ENCODE data around the gene PMIS2. TPM values are rescaled to one million over a fixed set of nuclear protein-coding genes. Genes with fewer than 3 reads are reported as not detected.

The PMIS2 gene
- total RNA-seq, 4 donors from 2014 or later: not detected

DNA sequence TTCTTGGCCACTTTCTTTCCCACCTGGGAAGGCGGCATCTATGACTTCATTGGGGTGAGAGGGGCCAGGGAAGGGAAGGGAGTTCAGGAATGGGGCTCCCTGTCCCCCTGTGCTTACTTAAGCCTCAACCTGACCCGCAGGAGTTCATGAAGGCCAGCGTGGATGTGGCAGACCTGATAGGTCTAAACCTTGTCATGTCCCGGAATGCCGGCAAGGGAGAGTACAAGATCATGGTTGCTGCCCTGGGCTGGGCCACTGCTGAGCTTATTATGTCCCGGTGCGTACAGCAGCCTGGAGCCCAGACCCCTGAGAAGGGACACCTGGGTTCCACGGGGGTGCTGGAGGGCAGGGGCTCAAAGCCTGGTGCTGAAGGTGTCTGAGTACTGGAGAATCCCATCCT lies 39.4 kb upstream of the PMIS2 start:
- no peak for DNase-seq (ENCODE audit: low spot score in 2 of 2)
- Histone ChIP-seq H3K4me3 (peak overlapping the region; percentile 96), H3K36me3 (peaks cover 14% of the 10 kb centered on the region), H3K27me3 (no peaks in the 10 kb centered on the region), H3K9me3 (no peaks in the 10 kb centered on the region), H3K27ac (no peak overlapping the region), H3K4me1 (peaks cover 28% of the 10 kb centered on the region)
- TF ChIP-seq POLR2A (IDR thresholded peaks at IDR 0.05) (no peak), POLR2AphosphoS5 (IDR thresholded peaks at IDR 0.05) (no peak), EP300 (IDR thresholded peaks at IDR 0.05) (no peak)
- TF ChIP-seq, protein P1, sequence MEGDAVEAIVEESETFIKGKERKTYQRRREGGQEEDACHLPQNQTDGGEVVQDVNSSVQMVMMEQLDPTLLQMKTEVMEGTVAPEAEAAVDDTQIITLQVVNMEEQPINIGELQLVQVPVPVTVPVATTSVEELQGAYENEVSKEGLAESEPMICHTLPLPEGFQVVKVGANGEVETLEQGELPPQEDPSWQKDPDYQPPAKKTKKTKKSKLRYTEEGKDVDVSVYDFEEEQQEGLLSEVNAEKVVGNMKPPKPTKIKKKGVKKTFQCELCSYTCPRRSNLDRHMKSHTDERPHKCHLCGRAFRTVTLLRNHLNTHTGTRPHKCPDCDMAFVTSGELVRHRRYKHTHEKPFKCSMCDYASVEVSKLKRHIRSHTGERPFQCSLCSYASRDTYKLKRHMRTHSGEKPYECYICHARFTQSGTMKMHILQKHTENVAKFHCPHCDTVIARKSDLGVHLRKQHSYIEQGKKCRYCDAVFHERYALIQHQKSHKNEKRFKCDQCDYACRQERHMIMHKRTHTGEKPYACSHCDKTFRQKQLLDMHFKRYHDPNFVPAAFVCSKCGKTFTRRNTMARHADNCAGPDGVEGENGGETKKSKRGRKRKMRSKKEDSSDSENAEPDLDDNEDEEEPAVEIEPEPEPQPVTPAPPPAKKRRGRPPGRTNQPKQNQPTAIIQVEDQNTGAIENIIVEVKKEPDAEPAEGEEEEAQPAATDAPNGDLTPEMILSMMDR (IDR thresholded peaks at IDR 0.05): no peak
- WGBS: 77% methylated on average over 5 of the region's 8 CpGs

DNA sequence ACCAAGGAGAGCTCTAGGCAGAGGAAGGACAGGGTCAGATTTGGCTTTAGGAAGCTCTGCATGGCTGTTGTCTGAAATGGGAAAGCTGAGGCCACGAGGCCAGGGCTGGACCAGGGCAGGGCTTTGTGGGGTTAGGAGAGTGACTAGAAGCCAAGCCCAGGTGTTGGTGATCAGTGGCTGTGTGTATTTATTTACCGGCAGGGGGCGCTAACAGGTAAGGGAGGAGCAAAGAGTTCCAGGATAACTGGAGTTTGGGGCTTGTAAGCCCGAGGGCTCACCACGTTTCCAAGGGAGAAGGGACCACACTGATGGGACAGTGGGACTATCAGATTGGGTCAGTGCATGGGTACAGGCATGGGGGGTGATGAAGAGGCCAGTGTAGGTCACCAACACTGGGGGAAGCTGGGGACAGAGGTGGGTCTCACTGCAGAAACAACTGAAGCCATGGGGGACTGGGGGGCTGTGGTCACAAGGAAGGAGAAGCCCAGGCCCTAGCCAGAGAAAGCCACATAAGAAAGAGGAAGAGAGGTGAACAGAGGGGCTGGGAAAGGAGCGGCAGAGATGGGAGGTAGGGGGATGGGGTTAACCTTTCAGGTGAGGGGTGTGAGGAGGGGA lies 36.7 kb upstream of the PMIS2 start:
- Histone ChIP-seq H3K27me3 (no peaks in the 10 kb centered on the region), H3K36me3 (peaks cover 3% of the 10 kb centered on the region), H3K9me3 (no peaks in the 10 kb centered on the region), H3K4me1 (peaks cover 24% of the 10 kb centered on the region), H3K4me3 (no peak overlapping the region), H3K27ac (no peak overlapping the region)
- TF ChIP-seq EP300 (IDR thresholded peaks at IDR 0.05): no peak
- TF ChIP-seq, protein P1 (IDR thresholded peaks at IDR 0.05): peak in 1 of 2 donors; percentile 67
- WGBS: 18% methylated on average over 6 of the region's 6 CpGs
- DNase-seq (ENCODE audit: low spot score in 2 of 2): no peak

DNA sequence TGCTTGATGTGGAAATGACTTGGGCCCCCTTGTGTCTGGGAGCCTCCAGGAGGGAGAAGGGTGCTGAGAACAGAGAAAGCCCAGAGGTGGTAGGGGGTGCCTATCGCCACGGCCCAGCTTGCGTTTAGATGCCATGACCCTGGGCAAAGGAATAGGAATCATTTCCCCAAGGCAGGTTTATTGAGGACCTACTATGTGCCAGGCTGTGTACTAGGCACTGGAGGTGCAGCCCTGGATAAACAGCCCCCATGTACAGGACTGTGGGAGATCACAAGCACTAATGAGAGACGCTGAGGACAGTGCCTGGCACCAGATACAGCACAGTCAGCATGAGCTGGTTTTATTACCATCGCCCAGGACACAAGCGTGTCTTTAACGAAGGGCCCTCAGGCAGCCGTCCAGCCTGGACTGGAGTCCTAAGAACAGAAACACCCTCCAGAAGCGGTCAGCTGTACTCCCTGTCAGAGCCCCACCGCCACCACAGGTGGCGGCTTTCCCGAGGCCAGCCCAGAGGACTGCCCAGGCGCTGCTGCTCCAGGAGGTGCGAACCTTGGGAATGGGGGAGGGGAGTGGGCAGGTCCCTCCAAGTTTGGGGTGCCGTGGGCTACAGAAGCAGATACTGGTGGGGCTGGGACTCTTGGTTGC lies 36.0 kb upstream of the PMIS2 start:
- no peak for DNase-seq (ENCODE audit: low spot score in 2 of 2)
- H3K36me3 ChIP-seq: peaks cover 3% of the 10 kb centered on the region

DNA sequence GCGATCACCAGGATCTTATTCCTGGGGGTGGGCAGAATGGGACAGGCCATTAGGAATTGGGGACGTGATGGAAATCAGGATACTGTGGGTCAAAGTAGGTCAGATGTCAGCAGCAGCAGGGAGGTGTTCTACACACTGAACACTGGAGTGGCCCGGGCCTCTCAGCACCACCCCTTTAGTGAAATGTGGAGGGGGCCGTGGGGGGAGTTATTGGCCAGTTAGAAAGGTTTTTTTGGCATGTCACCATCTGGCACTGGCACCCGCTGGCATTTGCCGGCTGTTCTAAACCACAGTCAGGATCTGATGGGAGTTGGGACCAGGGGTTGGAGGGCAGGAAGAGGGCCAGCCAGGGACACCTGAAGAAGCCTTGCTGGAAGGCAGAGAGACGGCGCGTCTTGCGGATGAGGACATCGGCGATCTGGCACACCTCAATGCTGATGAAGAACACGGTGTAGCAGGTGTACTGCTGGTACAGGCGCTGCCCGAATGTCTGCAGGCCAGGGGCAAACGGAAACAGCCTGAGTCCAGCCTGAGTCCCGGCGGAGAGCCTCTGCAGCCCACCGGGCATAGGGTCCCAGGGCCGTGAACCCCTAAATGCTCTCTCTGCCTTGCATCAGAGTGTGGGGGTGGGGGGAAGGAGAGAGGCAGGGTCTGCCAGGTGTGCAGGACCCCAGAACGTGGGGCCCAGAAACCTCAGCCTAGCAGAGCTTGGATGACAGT lies 34.7 kb upstream of the PMIS2 start:
- no peak for DNase-seq (ENCODE audit: low spot score in 2 of 2)
- peaks cover 3% of the 10 kb centered on the region for H3K36me3 ChIP-seq
- TF ChIP-seq EP300 (IDR thresholded peaks at IDR 0.05) (no peak), POLR2AphosphoS5 (IDR thresholded peaks at IDR 0.05) (no peak), POLR2A (IDR thresholded peaks at IDR 0.05) (no peak)
- TF ChIP-seq, protein P1 (IDR thresholded peaks at IDR 0.05): no peak
- H3K4me1 ChIP-seq: peaks cover 12% of the 10 kb centered on the region
- H3K27me3 ChIP-seq: no peaks in the 10 kb centered on the region
- no peak overlapping the region for H3K4me3 ChIP-seq
- H3K27ac ChIP-seq: no peak overlapping the region
- WGBS: 79% methylated on average over 17 of the region's 21 CpGs
- H3K9me3 ChIP-seq: no peaks in the 10 kb centered on the region

More for the DNA sequence above, 36.0 kb upstream of the PMIS2 start:
- Histone ChIP-seq H3K9me3 (no peaks in the 10 kb centered on the region), H3K27ac (no peak overlapping the region), H3K4me3 (no peak overlapping the region), H3K4me1 (peaks cover 18% of the 10 kb centered on the region), H3K27me3 (no peaks in the 10 kb centered on the region)
- TF ChIP-seq, protein P1 (IDR thresholded peaks at IDR 0.05): no peak
- TF ChIP-seq POLR2A (IDR thresholded peaks at IDR 0.05): no peak
- TF ChIP-seq EP300 (IDR thresholded peaks at IDR 0.05): no peak
- TF ChIP-seq POLR2AphosphoS5 (IDR thresholded peaks at IDR 0.05): no peak
- WGBS: 97% methylated on average over 3 of the region's 15 CpGs

Measured in suprapubic skin (tissue), 4 donors.